HepG2 (cell line): ENCODE results near the gene NRN1L. TPM values are rescaled to one million over a fixed set of nuclear protein-coding genes. Genes with fewer than 3 reads are reported as not detected.
A peak's percentile ranks its signal among the peaks of the same experiment; 100 is the strongest.

Source experiments
- AGO1 ChIP-seq: fragments of 200-400 bp; formaldehyde crosslinking; IDR thresholded peaks from 2 replicates; pipeline ENCODE4 v1.6.1; 2017; ENCODE audit warnings: mild to moderate bottlenecking, low read depth, low read length, moderate library complexity; ENCODE audit not compliant: poor library complexity, severe bottlenecking
- BRF2 ChIP-seq: sonication (generic); formaldehyde crosslinking; IDR thresholded peaks from 2 replicates; pipeline ENCODE4 v1.8.1; 2022; ENCODE audit warnings: mild to moderate bottlenecking, missing genetic modification reagents
- CREM ChIP-seq, 2 experiments: sonication (generic) in 1 of 2; formaldehyde crosslinking in 1 of 2; IDR thresholded peaks; 2 replicates each; pipeline versions ENCODE4 v1.4.0 to v1.6.1; 2016 to 2020; ENCODE audit warnings: antibody characterized with exemption in 1 of 2, mild to moderate bottlenecking in 1 of 2, missing genetic modification reagents in 1 of 2
- CSRNP2 ChIP-seq: sonication (generic); formaldehyde crosslinking; conservative IDR thresholded peaks from 2 replicates; pipeline ENCODE4 v1.8.0; 2022; ENCODE audit warnings: low read depth, missing genetic modification reagents
- FOXK1 ChIP-seq: sonication (generic); formaldehyde crosslinking; IDR thresholded peaks from 2 replicates; pipeline ENCODE4 v1.4.0; 2020; ENCODE audit warnings: low read depth, missing genetic modification reagents, borderline replicate concordance
- HNF1B ChIP-seq: sonication (generic); formaldehyde crosslinking; IDR thresholded peaks from 2 replicates; pipeline ENCODE4 v1.5.1; 2020; ENCODE audit warnings: mild to moderate bottlenecking, moderate library complexity, missing genetic modification reagents
- PCBP2 ChIP-seq: fragments of 200-400 bp; formaldehyde crosslinking; optimal IDR thresholded peaks from 2 replicates; pipeline ENCODE3; 2018; ENCODE audit warnings: low read length, low read depth; ENCODE audit not compliant: poor library complexity, severe bottlenecking
- PRMT3 ChIP-seq: sonication (generic); formaldehyde crosslinking; IDR thresholded peaks from 2 replicates; pipeline ENCODE4 v1.8.1; 2022; ENCODE audit warnings: low read depth, mild to moderate bottlenecking, moderate library complexity, missing genetic modification reagents, borderline replicate concordance
- SALL1 ChIP-seq: sonication (generic); formaldehyde crosslinking; IDR thresholded peaks from 2 replicates; pipeline ENCODE4 v1.8.0; 2022; ENCODE audit warnings: mild to moderate bottlenecking, missing genetic modification reagents
- TFDP2 ChIP-seq: sonication (generic); formaldehyde crosslinking; IDR thresholded peaks from 2 replicates; pipeline ENCODE4 v1.4.0; 2020; ENCODE audit warnings: missing genetic modification reagents
- ZFAT ChIP-seq: sonication (generic); formaldehyde crosslinking; conservative IDR thresholded peaks from 2 replicates; pipeline ENCODE4 v1.8.1; 2023; ENCODE audit warnings: missing genetic modification reagents, inconsistent platforms
- ZNF101 ChIP-seq: sonication (generic); formaldehyde crosslinking; IDR thresholded peaks from 2 replicates; pipeline ENCODE4 v1.4.0; 2020; ENCODE audit warnings: mild to moderate bottlenecking, low read depth, missing genetic modification reagents, borderline replicate concordance
- ZNF547 ChIP-seq: sonication (generic); formaldehyde crosslinking; IDR thresholded peaks from 2 replicates; pipeline ENCODE4 v1.5.1; 2020; ENCODE audit warnings: mild to moderate bottlenecking, missing genetic modification reagents
- ZNF558 ChIP-seq: sonication (generic); formaldehyde crosslinking; IDR thresholded peaks from 2 replicates; pipeline ENCODE4 v1.9.0; 2022; ENCODE audit warnings: mild to moderate bottlenecking, missing genetic modification reagents, borderline replicate concordance
- ZNF572 ChIP-seq: sonication (generic); formaldehyde crosslinking; IDR thresholded peaks from 2 replicates; pipeline ENCODE4 v1.5.1; 2020; ENCODE audit warnings: mild to moderate bottlenecking, missing genetic modification reagents
- ZNF703 ChIP-seq: sonication (generic); formaldehyde crosslinking; IDR thresholded peaks from 2 replicates; pipeline ENCODE4 v1.5.1; 2020; ENCODE audit warnings: missing genetic modification reagents, mild to moderate bottlenecking, moderate library complexity, borderline replicate concordance
- ZSCAN9 ChIP-seq: IDR thresholded peaks from 2 replicates; pipeline ENCODE4 v1.6.1; 2016; ENCODE audit warnings: borderline replicate concordance
- polyA plus RNA-seq, 8 experiments: library from polyadenylated mRNA; depleted of rRNA in 3 of 8; stranded (reverse) in 7 of 8; unstranded in 1 of 8; fragments of >200 nt; fragmentation: Illumina TruSeq in 4 of 8; extraction: Trizol in 4 of 8; gene quantifications; 2 replicates each; pipeline versions ENCODE4 v1.2.1 to v1.2.3, GENCODE V29; 2011 to 2016; ENCODE audit warnings: low read depth in 4 of 8, missing spikeins in 1 of 8, mixed read lengths in 1 of 8; ENCODE audit not compliant: insufficient read depth in 1 of 8
- total RNA-seq, 5 experiments: library from RNA; depleted of rRNA; stranded (reverse); fragments of >200 nt; fragmentation: Illumina TruSeq; extraction: Trizol; gene quantifications; 2 replicates each; pipeline ENCODE4 v1.2.3, GENCODE V29; 2016; ENCODE audit warnings: low read depth in 1 of 5
- TF ChIP-seq, protein P1 (sequence below): sonication (generic); formaldehyde crosslinking; IDR thresholded peaks from 2 replicates; pipeline ENCODE4 v1.8.1; 2023; ENCODE audit warnings: missing genetic modification reagents, inconsistent platforms, borderline replicate concordance
- TF ChIP-seq, protein P2 (sequence below): sonication (generic); formaldehyde crosslinking; IDR thresholded peaks from 2 replicates; pipeline ENCODE4 v1.4.0; 2020; ENCODE audit warnings: missing genetic modification reagents

NRN1L gene
- total and polyA plus RNA-seq, 2 of the 13 experiments (the other 11 are each of a cell fraction or from before 2014, with no cell fraction given): 0.53 to 1.2 TPM

GRCh38 chr16:67841816-67842508, 42.7 kb upstream of the NRN1L start, which contains the start of gene THAP11 (continued):
- TF ChIP-seq, protein P1, sequence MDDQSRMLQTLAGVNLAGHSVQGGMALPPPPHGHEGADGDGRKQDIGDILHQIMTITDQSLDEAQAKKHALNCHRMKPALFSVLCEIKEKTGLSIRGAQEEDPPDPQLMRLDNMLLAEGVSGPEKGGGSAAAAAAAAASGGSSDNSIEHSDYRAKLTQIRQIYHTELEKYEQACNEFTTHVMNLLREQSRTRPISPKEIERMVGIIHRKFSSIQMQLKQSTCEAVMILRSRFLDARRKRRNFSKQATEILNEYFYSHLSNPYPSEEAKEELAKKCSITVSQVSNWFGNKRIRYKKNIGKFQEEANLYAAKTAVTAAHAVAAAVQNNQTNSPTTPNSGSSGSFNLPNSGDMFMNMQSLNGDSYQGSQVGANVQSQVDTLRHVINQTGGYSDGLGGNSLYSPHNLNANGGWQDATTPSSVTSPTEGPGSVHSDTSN (CRISPR knock-in tag): no peak
- TF ChIP-seq AGO1: peak; percentile 73
- TF ChIP-seq CREM (IDR thresholded peaks at IDR 0.05): peak; percentile 97
- TF ChIP-seq CREM (CRISPR knock-in tag; IDR thresholded peaks at IDR 0.05): no peak
- peak; percentile 95 for TF ChIP-seq TFDP2 (CRISPR knock-in tag)
- TF ChIP-seq SALL1 (CRISPR knock-in tag): peak; percentile 60
- TF ChIP-seq, protein P2, sequence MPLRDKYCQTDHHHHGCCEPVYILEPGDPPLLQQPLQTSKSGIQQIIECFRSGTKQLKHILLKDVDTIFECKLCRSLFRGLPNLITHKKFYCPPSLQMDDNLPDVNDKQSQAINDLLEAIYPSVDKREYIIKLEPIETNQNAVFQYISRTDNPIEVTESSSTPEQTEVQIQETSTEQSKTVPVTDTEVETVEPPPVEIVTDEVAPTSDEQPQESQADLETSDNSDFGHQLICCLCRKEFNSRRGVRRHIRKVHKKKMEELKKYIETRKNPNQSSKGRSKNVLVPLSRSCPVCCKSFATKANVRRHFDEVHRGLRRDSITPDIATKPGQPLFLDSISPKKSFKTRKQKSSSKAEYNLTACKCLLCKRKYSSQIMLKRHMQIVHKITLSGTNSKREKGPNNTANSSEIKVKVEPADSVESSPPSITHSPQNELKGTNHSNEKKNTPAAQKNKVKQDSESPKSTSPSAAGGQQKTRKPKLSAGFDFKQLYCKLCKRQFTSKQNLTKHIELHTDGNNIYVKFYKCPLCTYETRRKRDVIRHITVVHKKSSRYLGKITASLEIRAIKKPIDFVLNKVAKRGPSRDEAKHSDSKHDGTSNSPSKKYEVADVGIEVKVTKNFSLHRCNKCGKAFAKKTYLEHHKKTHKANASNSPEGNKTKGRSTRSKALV (CRISPR knock-in tag): no peak
- TF ChIP-seq ZFAT: no peak
- TF ChIP-seq ZNF572 (CRISPR knock-in tag): peak; percentile 95; the same call in 1 of the 2 replicates
- peak; percentile 76; the same call in 1 of the 2 replicates for TF ChIP-seq BRF2
- TF ChIP-seq ZNF703 (CRISPR knock-in tag): no peak
- TF ChIP-seq ZNF558: no peak; the same call in 1 of the 2 replicates
- TF ChIP-seq CSRNP2 (CRISPR knock-in tag): no peak
- no peak; the same call in 1 of the 2 replicates for TF ChIP-seq PRMT3
- TF ChIP-seq PCBP2: no peak
- TF ChIP-seq ZSCAN9 (CRISPR knock-in tag): peak; percentile 37; the same call in 1 of the 2 replicates
- TF ChIP-seq ZNF101 (CRISPR knock-in tag): no peak
- TF ChIP-seq ZNF547: peak; percentile 88; the same call in 1 of the 2 replicates
- TF ChIP-seq FOXK1 (CRISPR knock-in tag): peak; percentile 83; the same call in 1 of the 2 replicates
- TF ChIP-seq HNF1B: peak; percentile 94; the same call in 1 of the 2 replicates
